OCI-LY7 (cell line): ENCODE data around the gene PLSCR5. TPM values are rescaled to one million over a fixed set of nuclear protein-coding genes. Genes with fewer than 3 reads are reported as not detected.

Source experiments
- BruUV-seq: library from RNA; stranded (reverse); fragments of 400-500 nt; replicated peaks from 2 replicates; lab custom pipeline; 2021; lab: Mats Ljungman, UMichigan
- CTCF ChIA-PET: fragments of 300-600 bp; sonication (Branson Sonifier 250); formaldehyde crosslinking; loops from one replicate; lab custom pipeline; 2022; ENCODE audit warnings: antibody characterized with exemption; ENCODE audit not compliant: unreplicated experiment; lab: Charles Lee
- POLR2A ChIA-PET: fragments of 300-600 bp; sonication (Branson Sonifier 250); formaldehyde crosslinking; loops from one replicate; lab custom pipeline; 2022; ENCODE audit warnings: antibody characterized with exemption; lab: Charles Lee
- DNase-seq: peaks from one replicate; pipeline ENCODE4 v3.0.0-alpha.2; 2015; ENCODE audit warnings: low spot score
- H2AFZ ChIP-seq: fragments of 200-600 bp; sonication (generic), shearing (Covaris generic); 2 replicates; pipeline ENCODE4 v1.6.1; 2014; ENCODE audit warnings: mild to moderate bottlenecking, antibody characterized with exemption, low read length, moderate library complexity
- H3K27ac ChIP-seq: fragments of 200-600 bp; sonication (generic); 2 replicates; pipeline ENCODE4 v1.5.1; 2014; ENCODE audit warnings: mixed run types, low read depth, mild to moderate bottlenecking, moderate library complexity, low read length, inconsistent platforms; ENCODE audit not compliant: poor library complexity, severe bottlenecking
- H3K36me3 ChIP-seq: fragments of 200-600 bp; sonication (generic); 2 replicates; pipeline ENCODE4 v1.6.1; 2014; ENCODE audit warnings: mild to moderate bottlenecking, antibody characterized with exemption, low read length, moderate library complexity, mixed read lengths; ENCODE audit not compliant: insufficient read depth
- H3K4me1 ChIP-seq: fragments of 200-600 bp; sonication (generic); 2 replicates; pipeline ENCODE4 v1.5.1; 2014; ENCODE audit warnings: mild to moderate bottlenecking, low read length; ENCODE audit not compliant: insufficient read depth, poor library complexity, severe bottlenecking
- H3K4me2 ChIP-seq: fragments of 200-600 bp; sonication (generic); 2 replicates; pipeline ENCODE4 v1.6.1; 2014; ENCODE audit warnings: mild to moderate bottlenecking, low read length
- H3K4me3 ChIP-seq: fragments of 200-600 bp; sonication (generic); 2 replicates; pipeline ENCODE4 v1.5.1; 2014; ENCODE audit warnings: mild to moderate bottlenecking, low read depth, low read length; ENCODE audit not compliant: poor library complexity, severe bottlenecking
- H3K79me2 ChIP-seq: fragments of 200-600 bp; sonication (generic); 2 replicates; pipeline ENCODE4 v1.6.1; 2016; ENCODE audit warnings: low read depth, mild to moderate bottlenecking, low read length, moderate library complexity, mixed read lengths; ENCODE audit not compliant: insufficient read depth
- H3K9me2 ChIP-seq: fragments of 200-600 bp; sonication (generic); 2 replicates; pipeline ENCODE4 v1.6.1; 2016; ENCODE audit warnings: mild to moderate bottlenecking, low read length, mixed read lengths; ENCODE audit not compliant: insufficient read depth
- H3K9me3 ChIP-seq: fragments of 200-600 bp; sonication (generic); 2 replicates; pipeline ENCODE4 v1.6.1; 2014; ENCODE audit warnings: mild to moderate bottlenecking, mixed run types, low read length, mixed read lengths
- H4K20me1 ChIP-seq: fragments of 200-600 bp; sonication (generic); 2 replicates; pipeline ENCODE4 v1.6.1; 2014; ENCODE audit warnings: mild to moderate bottlenecking, antibody characterized with exemption, low read length, moderate library complexity, mixed read lengths; ENCODE audit not compliant: insufficient read depth
- EZH2phosphoT487 ChIP-seq: fragments of 200-600 bp; sonication (generic); IDR thresholded peaks from 2 replicates; pipeline ENCODE4 v1.6.1; 2018; ENCODE audit warnings: low read depth, borderline replicate concordance, mild to moderate bottlenecking, mixed run types, antibody characterized with exemption, low read length, moderate library complexity, mixed read lengths
- intact Hi-C: fragments of 100-400 bp; cut with micrococcal nuclease; formaldehyde crosslinking; loops from one replicate; pipeline ENCODE4 v1.10.0; 2022; ENCODE audit not compliant: unreplicated experiment
- total RNA-seq, 2 experiments: library from RNA; depleted of rRNA in 1 of 2; stranded (reverse); fragments of >200 nt in 1 of 2; shearing (Covaris generic) in 1 of 2; gene quantifications; 2 replicates each; pipeline ENCODE4 v1.2.3, GENCODE V29; 2014 to 2022
- TF ChIP-seq, protein P1 (sequence below): fragments of 200-600 bp; sonication (generic); conservative IDR thresholded peaks from 2 replicates; pipeline ENCODE4 v1.5.1; 2014; ENCODE audit warnings: mild to moderate bottlenecking, antibody characterized with exemption, low read length, moderate library complexity, mixed read lengths

Gene PLSCR5
- total RNA-seq, 2 experiments from 2014 or later, result not detected

DNA sequence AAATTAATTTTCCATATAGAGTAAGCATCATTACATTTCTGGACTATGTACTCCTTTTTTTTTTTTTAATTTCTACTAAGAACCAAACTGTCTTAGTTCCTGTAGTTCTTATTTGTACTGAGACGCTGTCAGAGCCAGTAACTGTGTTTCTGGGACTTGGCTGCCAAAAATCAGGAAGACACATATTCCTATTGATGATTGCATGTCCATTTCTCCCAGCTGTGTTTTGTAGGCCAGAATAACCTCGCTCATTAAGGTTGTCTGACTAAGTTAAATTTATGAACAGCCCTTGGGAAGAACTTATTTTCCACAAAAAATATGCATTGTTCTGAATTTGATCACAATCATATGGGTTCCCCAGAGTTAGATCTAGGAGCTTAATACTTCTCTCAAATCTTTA lies 29.5 kb downstream of the PLSCR5 start:
- no peak for TF ChIP-seq EZH2phosphoT487
- TF ChIP-seq, protein P1, sequence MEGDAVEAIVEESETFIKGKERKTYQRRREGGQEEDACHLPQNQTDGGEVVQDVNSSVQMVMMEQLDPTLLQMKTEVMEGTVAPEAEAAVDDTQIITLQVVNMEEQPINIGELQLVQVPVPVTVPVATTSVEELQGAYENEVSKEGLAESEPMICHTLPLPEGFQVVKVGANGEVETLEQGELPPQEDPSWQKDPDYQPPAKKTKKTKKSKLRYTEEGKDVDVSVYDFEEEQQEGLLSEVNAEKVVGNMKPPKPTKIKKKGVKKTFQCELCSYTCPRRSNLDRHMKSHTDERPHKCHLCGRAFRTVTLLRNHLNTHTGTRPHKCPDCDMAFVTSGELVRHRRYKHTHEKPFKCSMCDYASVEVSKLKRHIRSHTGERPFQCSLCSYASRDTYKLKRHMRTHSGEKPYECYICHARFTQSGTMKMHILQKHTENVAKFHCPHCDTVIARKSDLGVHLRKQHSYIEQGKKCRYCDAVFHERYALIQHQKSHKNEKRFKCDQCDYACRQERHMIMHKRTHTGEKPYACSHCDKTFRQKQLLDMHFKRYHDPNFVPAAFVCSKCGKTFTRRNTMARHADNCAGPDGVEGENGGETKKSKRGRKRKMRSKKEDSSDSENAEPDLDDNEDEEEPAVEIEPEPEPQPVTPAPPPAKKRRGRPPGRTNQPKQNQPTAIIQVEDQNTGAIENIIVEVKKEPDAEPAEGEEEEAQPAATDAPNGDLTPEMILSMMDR, result no peak
- Histone ChIP-seq H3K4me1 (no peaks in the 10 kb centered on the region), H4K20me1 (no peaks in the 10 kb centered on the region), H3K79me2 (no peaks in the 10 kb centered on the region), H3K9me2 (no peaks in the 10 kb centered on the region), H3K4me3 (no peak overlapping the region), H3K36me3 (no peaks in the 10 kb centered on the region), H3K4me2 (no peak overlapping the region), H3K9me3 (no peaks in the 10 kb centered on the region), H3K27ac (no peak overlapping the region), H2AFZ (no peak overlapping the region)
- POLR2A ChIA-PET, result interaction anchor here (0.6 kb wide), 1 partner anchor 1490 kb away, joined by 3 read pairs; no protein-coding TSS in a partner anchor
- no peak for DNase-seq
- intact Hi-C loops, result no loop called here
- BruUV-seq, result no TSS peak
- CTCF ChIA-PET, result no interaction called here

DNA sequence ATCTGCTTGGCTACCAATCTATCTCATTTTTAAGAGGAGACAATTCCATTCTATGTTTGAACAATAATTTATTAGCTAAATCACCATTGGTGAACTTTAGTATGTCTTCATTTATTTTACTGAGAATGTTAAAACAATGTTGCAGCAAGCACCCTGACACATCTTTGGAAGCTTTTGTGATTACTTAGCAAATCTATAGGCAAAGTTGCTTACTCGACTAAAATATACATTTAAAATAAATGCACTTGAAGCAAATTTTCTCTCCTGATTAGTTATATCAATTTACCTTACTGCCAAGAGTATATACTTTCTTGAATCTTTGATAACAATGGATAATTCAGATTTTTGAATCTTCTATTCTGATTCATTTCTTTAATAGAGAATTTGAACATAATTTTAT lies 31.0 kb downstream of the PLSCR5 start:
- intact Hi-C loops, result no loop called here
- Histone ChIP-seq H3K9me3 (no peaks in the 10 kb centered on the region), H3K9me2 (no peaks in the 10 kb centered on the region), H3K4me1 (no peaks in the 10 kb centered on the region), H3K4me2 (no peak overlapping the region), H3K27ac (no peak overlapping the region), H3K36me3 (no peaks in the 10 kb centered on the region), H3K4me3 (no peak overlapping the region), H2AFZ (no peak overlapping the region), H3K79me2 (no peaks in the 10 kb centered on the region), H4K20me1 (no peaks in the 10 kb centered on the region)
- BruUV-seq, result no TSS peak
- POLR2A ChIA-PET, result interaction anchor here (1.7 kb wide), 1 partner anchor 30 kb away, joined by 6 read pairs; the partner anchor contains the start of gene PLSCR1
- TF ChIP-seq, protein P1, result no peak
- TF ChIP-seq EZH2phosphoT487, result no peak
- CTCF ChIA-PET, result no interaction called here
- DNase-seq, result no peak

DNA sequence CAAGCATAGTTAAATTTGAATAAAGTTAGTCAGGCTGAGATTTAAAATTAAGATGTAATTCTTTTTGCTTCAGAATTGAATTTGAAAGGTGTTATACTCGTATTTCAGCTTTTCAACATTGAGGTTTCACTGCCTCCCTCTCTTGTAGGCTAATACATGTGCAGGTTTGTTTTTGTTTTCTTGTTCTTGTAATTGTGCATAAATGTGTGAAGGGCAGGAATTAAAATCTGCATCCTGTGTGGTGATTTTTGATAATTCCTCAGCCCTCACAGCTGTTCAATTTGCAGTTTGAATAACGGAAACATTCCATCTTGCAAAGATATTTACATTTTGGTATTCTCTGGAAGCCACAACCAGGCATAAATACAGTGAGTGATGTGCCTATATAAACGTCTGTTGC lies 35.8 kb downstream of the PLSCR5 start:
- no peak overlapping the region for H2AFZ ChIP-seq
- H3K4me3 ChIP-seq, result no peak overlapping the region
- no peak for DNase-seq
- no TSS peak for BruUV-seq
- H3K36me3 ChIP-seq, result no peaks in the 10 kb centered on the region
- no peaks in the 10 kb centered on the region for H3K9me2 ChIP-seq
- no peaks in the 10 kb centered on the region for H3K79me2 ChIP-seq
- no peaks in the 10 kb centered on the region for H3K9me3 ChIP-seq
- TF ChIP-seq EZH2phosphoT487, result no peak
- TF ChIP-seq, protein P1, result no peak
- no peak overlapping the region for H3K27ac ChIP-seq
- ChIA-PET POLR2A (interaction anchor here (0.5 to 0.7 kb wide), 2 partner anchors 13 to 780 kb away, joined by 3 read pairs; no protein-coding TSS in a partner anchor), CTCF (no interaction called here)
- H3K4me1 ChIP-seq, result no peaks in the 10 kb centered on the region
- no peak overlapping the region for H3K4me2 ChIP-seq
- intact Hi-C loops, result no loop called here
- H4K20me1 ChIP-seq, result no peaks in the 10 kb centered on the region
